Neural cell (in vitro differentiated cells): ENCODE measurements around the gene ALDOC. TPM values are rescaled to one million over a fixed set of nuclear protein-coding genes. Genes with fewer than 3 reads are reported as not detected.

ENCODE experiments used
- H2AFZ ChIP-seq: fragments of 200-600, 300-800 bp; sonication (generic), shearing (Covaris generic); 2 replicates; pipeline ENCODE4 v1.6.0; 2014; ENCODE audit warnings: low read depth, mild to moderate bottlenecking, antibody characterized with exemption, low read length, moderate library complexity
- H3F3A ChIP-seq: fragments of 200-600 bp; shearing (Covaris generic); 2 replicates; pipeline ENCODE4 v1.6.1; 2016; ENCODE audit warnings: mild to moderate bottlenecking, moderate library complexity, mixed read lengths, antibody characterized with exemption, low read length; ENCODE audit not compliant: insufficient read depth, poor library complexity, severe bottlenecking
- H3K27ac ChIP-seq: fragments of 200-600, 300-800 bp; sonication (generic), shearing (Covaris generic); 2 replicates; pipeline ENCODE4 v1.5.1; 2014; ENCODE audit warnings: mild to moderate bottlenecking, low read length, moderate library complexity
- H3K27me3 ChIP-seq: fragments of 300-800, 200-600 bp; sonication (generic), shearing (Covaris generic); 2 replicates; pipeline ENCODE4 v1.6.0; 2014; ENCODE audit warnings: mild to moderate bottlenecking, low read depth, low read length, moderate library complexity; ENCODE audit not compliant: insufficient read depth
- H3K36me3 ChIP-seq: fragments of 300-800, 200-600 bp; sonication (generic), shearing (Covaris generic); 2 replicates; pipeline ENCODE4 v1.5.1; 2014; ENCODE audit warnings: mild to moderate bottlenecking, antibody characterized with exemption, low read length, moderate library complexity; ENCODE audit not compliant: insufficient read depth
- H3K4me2 ChIP-seq: fragments of 300-800, 200-600 bp; sonication (generic), shearing (Covaris generic); 2 replicates; pipeline ENCODE4 v1.6.0; 2014; ENCODE audit warnings: mild to moderate bottlenecking, low read length
- H3K4me3 ChIP-seq: fragments of 300-800, 200-600 bp; sonication (generic), shearing (Covaris generic); 2 replicates; pipeline ENCODE4 v1.5.1; 2014; ENCODE audit warnings: mild to moderate bottlenecking, low read length, moderate library complexity
- H3K79me2 ChIP-seq: fragments of 200-600 bp; shearing (Covaris generic); replicated peaks from 2 replicates; pipeline ENCODE4 v1.6.0; 2014; ENCODE audit warnings: mild to moderate bottlenecking, low read length, moderate library complexity; ENCODE audit not compliant: insufficient read depth
- H3K9ac ChIP-seq: fragments of 300-800, 200-600 bp; sonication (generic), shearing (Covaris generic); 2 replicates; pipeline ENCODE4 v1.6.1; 2016; ENCODE audit warnings: mild to moderate bottlenecking, low read length, mixed read lengths
- H3K9me2 ChIP-seq: fragments of 200-600 bp; shearing (Covaris generic); 2 replicates; pipeline ENCODE4 v1.6.1; 2016; ENCODE audit warnings: mild to moderate bottlenecking, low read length, mixed read lengths; ENCODE audit not compliant: insufficient read depth
- H3K9me3 ChIP-seq: fragments of 200-600, 300-800 bp; sonication (generic), shearing (Covaris generic); 2 replicates; pipeline ENCODE4 v1.6.1; 2016; ENCODE audit warnings: mild to moderate bottlenecking, mixed run types, low read length, moderate library complexity, mixed read lengths
- H4K20me1 ChIP-seq: fragments of 200-600 bp; shearing (Covaris generic); 2 replicates; pipeline ENCODE4 v1.6.1; 2016; ENCODE audit warnings: mild to moderate bottlenecking, mixed run types; ENCODE audit not compliant: insufficient read depth
- CTCF ChIP-seq: fragments of 450-650 bp; IDR thresholded peaks from 2 replicates; pipeline ENCODE4 v1.5.1; 2014; ENCODE audit warnings: antibody characterized with exemption, mild to moderate bottlenecking, moderate library complexity; ENCODE audit not compliant: poor library complexity, severe bottlenecking
- EP300 ChIP-seq: fragments of 450-650 bp; conservative IDR thresholded peaks from 2 replicates; pipeline ENCODE4 v1.6.1; 2014; ENCODE audit warnings: antibody characterized with exemption, mild to moderate bottlenecking, moderate library complexity; ENCODE audit not compliant: poor library complexity, severe bottlenecking
- EZH2 ChIP-seq: fragments of 200-600, 300-800 bp; shearing (Covaris generic), sonication (generic); IDR thresholded peaks from 2 replicates; pipeline ENCODE4 v1.6.1; 2014; ENCODE audit warnings: antibody characterized with exemption, low read length, borderline replicate concordance, mild to moderate bottlenecking; ENCODE audit not compliant: insufficient read depth, poor library complexity, severe bottlenecking
- MXI1 ChIP-seq: fragments of 450-650 bp; conservative IDR thresholded peaks from 2 replicates; pipeline ENCODE4 v1.6.1; 2014; ENCODE audit warnings: antibody characterized with exemption, mild to moderate bottlenecking; ENCODE audit not compliant: poor library complexity, severe bottlenecking
- POLR2AphosphoS5 ChIP-seq: IDR thresholded peaks from 2 replicates; pipeline ENCODE4 v1.6.1; 2012
- RAD21 ChIP-seq: fragments of 450-650 bp; conservative IDR thresholded peaks from 2 replicates; pipeline ENCODE4 v1.6.1; 2014; ENCODE audit warnings: antibody characterized with exemption, mild to moderate bottlenecking, moderate library complexity
- REST ChIP-seq: IDR thresholded peaks from 2 replicates; pipeline ENCODE4 v1.6.1; 2012; ENCODE audit warnings: borderline replicate concordance
- SMC3 ChIP-seq: fragments of 450-650 bp; conservative IDR thresholded peaks from 2 replicates; pipeline ENCODE4 v1.6.1; 2014; ENCODE audit warnings: antibody characterized with exemption, mild to moderate bottlenecking, moderate library complexity; ENCODE audit not compliant: poor library complexity
- TAF1 ChIP-seq: IDR thresholded peaks from 2 replicates; pipeline ENCODE4 v1.6.1; 2012; ENCODE audit warnings: low read depth
- polyA plus RNA-seq: library from polyadenylated mRNA; depleted of rRNA; stranded (reverse); fragments of >200 nt; gene quantifications from 2 replicates; pipeline ENCODE4 v1.2.3, GENCODE V29; 2014

The ALDOC gene
- polyA plus RNA-seq, 1 donor from 2014 or later = 4.0 TPM

- Histone ChIP-seq H3K4me2 (no peak overlapping the region), H3K27ac (no peak overlapping the region), H3K9me3 (no peaks in the 10 kb centered on the region), H3K4me3 (no peak overlapping the region), H3K36me3 (no peaks in the 10 kb centered on the region), H3K9me2 (no peaks in the 10 kb centered on the region), H3K79me2 (no peaks in the 10 kb centered on the region), H3K27me3 (no peaks in the 10 kb centered on the region), H3K9ac (no peak overlapping the region), H3F3A (no peaks in the 10 kb centered on the region), H4K20me1 (no peaks in the 10 kb centered on the region), H2AFZ (no peak overlapping the region)
- TF ChIP-seq RAD21 (no peak), CTCF (no peak), SMC3 (no peak), REST (no peak), TAF1 (no peak), POLR2AphosphoS5 (no peak), EZH2 (no peak), MXI1 (no peak), EP300 (no peak)
Measured at GRCh38 chr17:28544402-28545140, 32.1 kb downstream of the ALDOC start.

GRCh38 chr17:28541439-28541838 lies 35.3 kb downstream of the ALDOC start:
- no peaks in the 10 kb centered on the region for H3K9me2 ChIP-seq
- H3K27me3 ChIP-seq = no peaks in the 10 kb centered on the region
- no peaks in the 10 kb centered on the region for H3F3A ChIP-seq
- H2AFZ ChIP-seq = no peak overlapping the region
- no peaks in the 10 kb centered on the region for H4K20me1 ChIP-seq
- no peaks in the 10 kb centered on the region for H3K79me2 ChIP-seq
- no peak overlapping the region for H3K9ac ChIP-seq
- H3K4me3 ChIP-seq = no peak overlapping the region
- H3K27ac ChIP-seq = no peak overlapping the region
- H3K4me2 ChIP-seq = no peak overlapping the region
- H3K9me3 ChIP-seq = no peaks in the 10 kb centered on the region
- no peaks in the 10 kb centered on the region for H3K36me3 ChIP-seq
- TF ChIP-seq MXI1 = no peak
- TF ChIP-seq EP300 = no peak
- no peak for TF ChIP-seq EZH2
- TF ChIP-seq POLR2AphosphoS5 = no peak
- TF ChIP-seq SMC3 = no peak
- TF ChIP-seq REST = no peak
- no peak for TF ChIP-seq TAF1
- no peak for TF ChIP-seq CTCF
- no peak for TF ChIP-seq RAD21
